GM18499 (cell line): ENCODE data around the gene PLCXD1.
"Not testable (repeated sequence)": the region's sequence is repeated elsewhere in the genome, so short reads cannot be mapped to it uniquely, and the experiment has no call there.

ENCODE experiments used
- ATAC-seq: cut with Tn5 transposase; IDR thresholded peaks from one replicate; pipeline ENCODE4 v1.9.1; 2021; ENCODE audit warnings: moderate number of reproducible peaks; ENCODE audit not compliant: insufficient read depth, unreplicated experiment

PLCXD1 gene, protein sequence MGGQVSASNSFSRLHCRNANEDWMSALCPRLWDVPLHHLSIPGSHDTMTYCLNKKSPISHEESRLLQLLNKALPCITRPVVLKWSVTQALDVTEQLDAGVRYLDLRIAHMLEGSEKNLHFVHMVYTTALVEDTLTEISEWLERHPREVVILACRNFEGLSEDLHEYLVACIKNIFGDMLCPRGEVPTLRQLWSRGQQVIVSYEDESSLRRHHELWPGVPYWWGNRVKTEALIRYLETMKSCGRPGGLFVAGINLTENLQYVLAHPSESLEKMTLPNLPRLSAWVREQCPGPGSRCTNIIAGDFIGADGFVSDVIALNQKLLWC

GRCh38 chrX:281166-281999 lies at the start of gene PLCXD1:
Gene PLCXD1 (plus strand): TSS chrX:281381. CDS start chrX:284188, 2,807 bp downstream.
- no peak for ATAC-seq

- peak; percentile 78 for ATAC-seq
These were observed 49.4 kb upstream of the PLCXD1 start for GRCh38 chrX:231637-232277.

DNA sequence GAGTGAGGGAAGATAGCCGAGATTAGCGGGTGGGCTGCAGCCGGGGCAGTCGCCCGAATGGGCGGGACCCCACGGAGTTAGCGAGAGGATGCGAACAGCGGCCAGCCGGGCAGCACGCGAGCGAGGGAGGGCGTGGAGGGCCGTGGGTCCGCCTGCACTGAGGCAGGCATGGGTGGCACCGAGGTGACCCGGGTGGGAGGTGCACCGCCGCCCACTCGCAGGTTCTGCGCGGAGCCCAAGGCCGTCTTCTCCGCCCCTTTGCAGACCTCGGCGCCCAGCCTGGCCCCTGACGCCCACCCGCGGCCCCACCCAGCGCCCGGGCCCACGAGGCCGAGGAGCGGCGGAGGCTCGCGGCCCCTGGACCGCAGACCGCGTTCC lies 48.9 kb upstream of the PLCXD1 start:
- ATAC-seq: peak; percentile 9

DNA sequence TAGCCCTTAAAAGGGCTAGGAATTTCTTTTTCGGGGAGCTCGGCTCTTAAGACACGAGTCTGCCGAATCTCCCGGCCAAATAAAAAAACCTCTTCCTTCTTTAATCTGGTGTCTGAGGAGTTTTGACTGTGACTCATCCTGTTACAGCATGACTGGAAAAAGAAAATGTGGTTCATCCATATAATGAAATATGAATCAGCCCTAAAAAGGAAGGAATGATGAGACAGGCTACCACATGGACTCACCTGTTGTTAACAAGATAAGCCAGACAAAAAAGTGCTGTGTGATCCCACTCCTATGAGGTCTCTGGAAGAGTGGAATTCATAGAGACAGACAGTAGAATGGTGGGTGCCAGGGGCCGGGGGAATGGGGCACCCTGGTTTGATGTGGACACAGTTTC lies 45.0 kb upstream of the PLCXD1 start:
- ATAC-seq: not testable (repeated sequence)

DNA sequence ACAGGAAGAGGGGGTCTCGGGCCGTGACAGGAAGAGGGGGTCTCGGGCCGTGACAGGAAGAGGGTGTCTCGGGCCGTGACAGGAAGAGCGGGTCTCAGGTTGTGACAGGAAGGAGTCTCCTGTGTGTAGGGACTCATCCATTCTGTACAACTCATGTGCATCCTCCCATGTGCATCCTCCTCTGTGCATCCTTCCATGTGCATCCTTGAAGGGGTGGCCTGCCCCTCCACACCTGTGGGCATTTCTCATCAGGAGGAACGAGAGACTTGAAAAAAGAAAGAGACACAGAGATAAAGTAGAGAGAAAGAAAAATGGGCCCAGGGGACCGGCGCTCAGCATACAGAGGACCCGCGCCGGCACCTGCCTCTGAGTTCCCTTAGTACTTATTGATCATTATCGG lies 30.2 kb upstream of the PLCXD1 start:
- ATAC-seq: no peak

GRCh38 chrX:251396-252243 lies 29.6 kb upstream of the PLCXD1 start:
- ATAC-seq: not testable (repeated sequence)

GRCh38 chrX:252244-252956 lies 28.8 kb upstream of the PLCXD1 start:
- no peak for ATAC-seq

GRCh38 chrX:252957-253291 lies 28.3 kb upstream of the PLCXD1 start:
- no peak for ATAC-seq

GRCh38 chrX:253451-254297 lies 27.5 kb upstream of the PLCXD1 start:
- no peak for ATAC-seq

DNA sequence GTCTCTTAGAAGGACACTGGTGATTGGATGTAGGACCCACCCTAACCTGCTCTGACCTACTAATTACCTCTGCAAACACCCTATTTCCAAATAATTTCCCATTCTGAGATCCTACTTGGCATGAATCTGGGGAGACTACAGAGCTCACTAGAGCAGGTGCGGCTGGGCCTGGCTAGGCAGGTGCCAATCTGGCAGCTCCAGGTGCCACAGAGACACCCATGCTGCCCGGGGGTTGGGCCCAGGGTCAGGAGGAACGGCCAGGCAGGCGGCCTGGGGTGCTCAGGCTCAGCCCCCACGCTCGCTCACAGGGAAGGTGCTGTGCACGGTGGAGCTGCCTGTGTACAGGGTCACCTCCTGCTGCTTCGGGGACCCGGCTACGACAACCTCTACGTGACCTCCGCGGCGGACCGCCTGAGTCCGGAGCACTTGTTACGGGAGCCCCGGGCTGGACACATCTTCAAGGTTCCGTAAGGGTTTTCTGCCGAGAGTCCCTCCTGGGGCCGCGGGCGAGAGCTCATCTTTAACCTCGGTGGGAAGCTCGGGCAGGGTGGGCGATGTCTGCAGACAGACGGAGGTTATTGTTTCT lies 26.5 kb upstream of the PLCXD1 start:
- ATAC-seq: no peak

DNA sequence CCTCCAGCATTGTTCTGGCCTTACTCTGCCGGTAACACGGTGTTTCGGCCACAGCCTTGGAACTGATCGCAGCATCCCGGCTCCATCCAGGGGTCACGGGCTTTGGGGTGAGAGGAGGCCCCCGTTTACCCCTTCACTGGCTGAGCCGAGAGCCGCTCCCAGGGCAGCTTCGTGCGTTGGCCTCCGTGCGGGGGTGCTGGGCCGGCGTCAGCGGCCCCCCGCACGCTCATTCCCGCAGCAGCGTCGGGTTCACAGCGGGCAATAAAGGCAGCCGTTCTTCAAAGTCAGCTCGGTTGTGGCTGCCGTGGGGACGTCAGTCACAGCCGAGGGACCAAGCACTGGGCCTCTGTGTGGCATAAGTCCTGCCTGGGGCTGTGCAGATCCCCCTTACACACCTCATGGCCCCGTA lies 25.3 kb upstream of the PLCXD1 start:
- ATAC-seq: no peak

- not testable (repeated sequence) for ATAC-seq
These were observed 24.1 kb upstream of the PLCXD1 start for GRCh38 chrX:257054-257453.

- no peak for ATAC-seq
These were observed 23.4 kb upstream of the PLCXD1 start for GRCh38 chrX:257681-258289.

GRCh38 chrX:258291-259040 lies 22.7 kb upstream of the PLCXD1 start:
- no peak for ATAC-seq

GRCh38 chrX:259692-260355 lies 21.4 kb upstream of the PLCXD1 start:
- no peak for ATAC-seq

- no peak for ATAC-seq
These were observed 19.8 kb upstream of the PLCXD1 start for GRCh38 chrX:261167-261918.
